ENCODE measurements around the gene SLC9A8.
"Not testable (repeated sequence)": the region's sequence is repeated elsewhere in the genome, so short reads cannot be mapped to it uniquely, and the experiment has no call there.

GRCh38 chr20:49895474-49896093, 83.0 kb downstream of the SLC9A8 start:
- TF ChIP-seq, protein P1, sequence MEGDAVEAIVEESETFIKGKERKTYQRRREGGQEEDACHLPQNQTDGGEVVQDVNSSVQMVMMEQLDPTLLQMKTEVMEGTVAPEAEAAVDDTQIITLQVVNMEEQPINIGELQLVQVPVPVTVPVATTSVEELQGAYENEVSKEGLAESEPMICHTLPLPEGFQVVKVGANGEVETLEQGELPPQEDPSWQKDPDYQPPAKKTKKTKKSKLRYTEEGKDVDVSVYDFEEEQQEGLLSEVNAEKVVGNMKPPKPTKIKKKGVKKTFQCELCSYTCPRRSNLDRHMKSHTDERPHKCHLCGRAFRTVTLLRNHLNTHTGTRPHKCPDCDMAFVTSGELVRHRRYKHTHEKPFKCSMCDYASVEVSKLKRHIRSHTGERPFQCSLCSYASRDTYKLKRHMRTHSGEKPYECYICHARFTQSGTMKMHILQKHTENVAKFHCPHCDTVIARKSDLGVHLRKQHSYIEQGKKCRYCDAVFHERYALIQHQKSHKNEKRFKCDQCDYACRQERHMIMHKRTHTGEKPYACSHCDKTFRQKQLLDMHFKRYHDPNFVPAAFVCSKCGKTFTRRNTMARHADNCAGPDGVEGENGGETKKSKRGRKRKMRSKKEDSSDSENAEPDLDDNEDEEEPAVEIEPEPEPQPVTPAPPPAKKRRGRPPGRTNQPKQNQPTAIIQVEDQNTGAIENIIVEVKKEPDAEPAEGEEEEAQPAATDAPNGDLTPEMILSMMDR (conservative IDR thresholded peaks at IDR 0.05; ENCODE audit: low read depth, low read length), result not testable (repeated sequence)
- TF ChIP-seq MAFK (IDR thresholded peaks at IDR 0.05; ENCODE audit: low read depth, low read length); USF2 (IDR thresholded peaks at IDR 0.05; ENCODE audit: low read depth, low read length); CHD1 (IDR thresholded peaks at IDR 0.05; ENCODE audit: low read depth, low read length); CEBPB (IDR thresholded peaks at IDR 0.05; ENCODE audit: low read depth, low read length); POLR2A (IDR thresholded peaks at IDR 0.05; ENCODE audit: low read depth, low read length); RFX5 (IDR thresholded peaks at IDR 0.05; ENCODE audit: low read depth, low read length); NFE2L2 (IDR thresholded peaks at IDR 0.05; ENCODE audit: low read depth, low read length); RAD21 (IDR thresholded peaks at IDR 0.05; ENCODE audit: low read length); RCOR1 (IDR thresholded peaks at IDR 0.05; ENCODE audit: insufficient replicate concordance, low read length): not testable (repeated sequence)
